Activated naive CD4-positive, alpha-beta T cell treated with anti-CD3 and anti-CD28 coated beads for 36 hours (primary cell): Measurements from ENCODE around the gene ZNF483. TPM values are rescaled to one million over a fixed set of nuclear protein-coding genes. Genes with fewer than 3 reads are reported as not detected.
"Not testable (repeated sequence)": the region's sequence is repeated elsewhere in the genome, so short reads cannot be mapped to it uniquely, and the experiment has no call there.

Experiments
- CTCF ChIA-PET: fragments of 350-600 bp; sonication (Branson Sonifier 250); formaldehyde crosslinking; loops from one replicate; lab custom pipeline; 2021; ENCODE audit warnings: antibody characterized with exemption; lab: Charles Lee
- DNase-seq: peaks from one replicate; pipeline ENCODE4 v3.0.0-alpha.2; 2020
- H3K27ac Mint-ChIP-seq: one replicate; pipeline ENCODE4 v1.8.0; 2021; ENCODE audit warnings: mild to moderate bottlenecking, mixed read lengths
- H3K27me3 Mint-ChIP-seq: one replicate; pipeline ENCODE4 v1.8.0; 2021; ENCODE audit warnings: low read depth, mixed read lengths
- H3K36me3 Mint-ChIP-seq: one replicate; pipeline ENCODE4 v1.8.0; 2021; ENCODE audit warnings: low read depth, mixed read lengths
- H3K4me1 Mint-ChIP-seq: one replicate; pipeline ENCODE4 v1.8.0; 2021; ENCODE audit warnings: low read depth, mixed read lengths
- H3K4me3 Mint-ChIP-seq: one replicate; pipeline ENCODE4 v1.8.0; 2021; ENCODE audit warnings: mild to moderate bottlenecking, moderate library complexity, mixed read lengths
- H3K9me3 Mint-ChIP-seq: one replicate; pipeline ENCODE4 v1.8.0; 2021; ENCODE audit warnings: mixed read lengths
- intact Hi-C: fragments of 100-400 bp; cut with micrococcal nuclease; formaldehyde crosslinking; loops from one replicate; pipeline ENCODE4 v1.15.1; 2023
- total RNA-seq, 2 experiments: library from RNA; stranded (reverse); gene quantifications; one replicate each; pipeline ENCODE4 v1.2.3, GENCODE V29; 2021

ZNF483 gene
- 1 to 10 TPM; 2.3 TPM for total RNA-seq

DNA sequence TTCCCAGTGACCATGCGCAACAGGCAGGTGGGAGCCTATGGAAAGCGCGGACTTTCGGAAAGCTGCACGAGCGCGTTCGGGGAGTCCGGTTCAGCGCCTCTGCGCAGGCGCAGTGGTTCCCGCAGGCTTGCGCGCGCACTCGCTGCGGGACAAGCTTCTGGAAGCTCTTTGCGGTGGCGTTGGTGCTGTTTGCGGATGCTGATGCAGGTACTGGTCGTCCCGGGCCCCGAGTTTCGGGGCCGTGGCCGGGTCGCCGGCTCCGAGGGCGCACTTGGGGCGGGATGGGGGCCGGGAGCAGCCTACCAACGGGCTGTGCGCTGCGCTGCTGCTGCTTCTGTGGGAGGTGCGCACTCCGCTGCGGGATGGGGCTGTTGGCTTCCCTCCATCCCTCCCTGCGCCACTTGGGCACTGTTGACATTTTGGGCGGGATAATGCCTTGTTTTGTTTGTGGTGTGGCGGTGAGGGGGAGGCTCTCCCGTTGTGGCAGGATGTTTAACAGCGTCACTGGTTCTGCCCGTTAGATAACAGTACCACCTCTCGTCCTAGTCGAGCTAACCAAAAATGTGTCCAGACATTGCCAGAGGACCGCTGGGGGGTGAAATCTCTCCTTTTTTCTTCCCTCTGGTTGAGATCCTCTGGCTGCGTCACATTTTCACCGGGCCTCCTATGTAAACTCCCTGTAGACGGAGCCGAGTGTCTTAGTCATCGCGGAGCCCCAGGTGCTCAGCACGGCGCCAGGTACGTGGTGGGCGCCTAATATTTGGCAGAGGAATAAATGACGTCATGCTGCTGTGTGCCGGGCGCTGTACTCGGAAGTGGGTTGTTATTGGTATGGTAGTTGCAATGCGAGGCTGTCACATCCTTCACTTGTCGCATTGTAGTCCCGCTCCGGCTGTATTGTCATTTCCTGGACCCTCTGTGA is at the start of gene ZNF483:
Gene ZNF483, plus strand, starts transcription at position 124 of the 922 bp plus-strand sequence. CDS start 2,217 bp downstream, outside the sequence.
- H3K4me1 Mint-ChIP-seq = peaks cover 11% of the 10 kb centered on the region
- intact Hi-C loops = loop anchor here (1.0 to 5.0 kb wide), 3 partner anchors 41 to 1268 kb away; partner anchors contain the start of genes DNAJC25, ECPAS and TXN
- no peaks in the 10 kb centered on the region for H3K27me3 Mint-ChIP-seq
- H3K4me3 Mint-ChIP-seq = peak within 1 kb of the TSS; percentile 89
- no peaks in the 10 kb centered on the region for H3K9me3 Mint-ChIP-seq
- peak within 1 kb of the TSS; percentile 80 for H3K27ac Mint-ChIP-seq
- DNase-seq = peak; percentile 73
- H3K36me3 Mint-ChIP-seq = peaks cover 13% of the 10 kb centered on the region
- CTCF ChIA-PET = interaction anchor here (0.5 to 1.0 kb wide), 2 partner anchors 48 to 50 kb away, joined by 3 to 4 read pairs; no protein-coding TSS in a partner anchor

DNA sequence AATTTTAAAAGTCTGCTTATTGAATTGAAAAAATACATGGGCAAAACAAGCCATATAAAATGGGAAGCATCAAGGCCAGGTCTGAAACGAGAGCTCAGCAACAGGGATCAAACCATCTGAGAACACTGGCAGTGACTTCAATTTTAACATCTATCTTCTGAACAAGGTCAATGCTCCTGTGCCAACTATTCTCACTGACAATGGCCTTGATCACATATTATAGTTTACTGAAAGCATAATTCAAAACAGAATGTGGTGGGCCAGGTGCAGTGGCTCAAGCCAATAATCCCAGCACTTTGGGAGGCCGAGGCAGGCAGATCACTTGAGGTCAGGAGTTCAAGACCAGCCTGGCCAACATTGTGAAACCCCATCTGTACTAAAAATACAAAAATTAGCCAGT is 49.8 kb upstream of the ZNF483 start:
- no peak overlapping the region for H3K4me3 Mint-ChIP-seq
- peaks cover 4% of the 10 kb centered on the region for H3K36me3 Mint-ChIP-seq
- DNase-seq = no peak
- intact Hi-C loops = no loop called here
- H3K27ac Mint-ChIP-seq = no peak overlapping the region
- CTCF ChIA-PET = interaction anchor here (0.6 to 1.1 kb wide), 2 partner anchors 47 to 146 kb away, joined by 3 to 5 read pairs; no protein-coding TSS in a partner anchor
- H3K4me1 Mint-ChIP-seq = peaks cover 27% of the 10 kb centered on the region
- H3K27me3 Mint-ChIP-seq = no peaks in the 10 kb centered on the region
- no peaks in the 10 kb centered on the region for H3K9me3 Mint-ChIP-seq

DNA sequence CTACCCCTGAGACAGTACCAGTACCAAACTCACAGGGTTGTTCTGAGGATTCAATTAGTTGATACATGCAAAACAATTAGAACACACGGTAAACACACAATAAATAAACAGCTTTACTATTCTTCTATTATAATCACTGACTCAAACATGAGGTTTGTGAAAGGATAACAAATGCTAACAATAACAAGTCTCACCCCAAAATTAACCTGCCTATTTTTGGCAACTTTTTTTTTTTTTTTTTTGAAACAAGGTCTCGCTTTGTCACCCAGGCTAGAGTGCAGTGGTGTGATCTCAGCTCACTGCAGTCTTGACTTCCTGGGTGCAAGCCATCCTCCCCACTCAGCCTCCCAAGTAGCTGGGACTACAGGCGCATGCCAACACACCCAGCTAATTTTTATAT is 47.3 kb upstream of the ZNF483 start:
- DNase-seq = no peak
- no peak overlapping the region for H3K4me3 Mint-ChIP-seq
- H3K4me1 Mint-ChIP-seq = peaks cover 40% of the 10 kb centered on the region
- H3K27ac Mint-ChIP-seq = no peak overlapping the region
- H3K9me3 Mint-ChIP-seq = no peaks in the 10 kb centered on the region
- H3K36me3 Mint-ChIP-seq = peaks cover 5% of the 10 kb centered on the region
- no peaks in the 10 kb centered on the region for H3K27me3 Mint-ChIP-seq
- CTCF ChIA-PET = interaction anchor here (0.7 to 1.0 kb wide), 2 partner anchors 121 to 147 kb away, joined by 3 read pairs; no protein-coding TSS in a partner anchor
- intact Hi-C loops = no loop called here

- DNase-seq = no peak
- H3K4me1 Mint-ChIP-seq = peaks cover 36% of the 10 kb centered on the region
- peaks cover 2% of the 10 kb centered on the region for H3K36me3 Mint-ChIP-seq
- H3K4me3 Mint-ChIP-seq = peak overlapping the region; percentile 77
- no peaks in the 10 kb centered on the region for H3K9me3 Mint-ChIP-seq
- CTCF ChIA-PET = interaction anchor here (0.7 to 1.0 kb wide), 2 partner anchors 57 to 102 kb away, joined by 3 read pairs; no protein-coding TSS in a partner anchor
- no peaks in the 10 kb centered on the region for H3K27me3 Mint-ChIP-seq
- H3K27ac Mint-ChIP-seq = peak overlapping the region; percentile 74
- intact Hi-C loops = loop anchor here (2.0 to 5.0 kb wide), 5 partner anchors 55 to 1270 kb away; partner anchors contain the start of genes KIAA1958, SNX30 and UGCG
Observed at GRCh38 chr9:111481885-111482636, 42.9 kb upstream of the ZNF483 start.

DNA sequence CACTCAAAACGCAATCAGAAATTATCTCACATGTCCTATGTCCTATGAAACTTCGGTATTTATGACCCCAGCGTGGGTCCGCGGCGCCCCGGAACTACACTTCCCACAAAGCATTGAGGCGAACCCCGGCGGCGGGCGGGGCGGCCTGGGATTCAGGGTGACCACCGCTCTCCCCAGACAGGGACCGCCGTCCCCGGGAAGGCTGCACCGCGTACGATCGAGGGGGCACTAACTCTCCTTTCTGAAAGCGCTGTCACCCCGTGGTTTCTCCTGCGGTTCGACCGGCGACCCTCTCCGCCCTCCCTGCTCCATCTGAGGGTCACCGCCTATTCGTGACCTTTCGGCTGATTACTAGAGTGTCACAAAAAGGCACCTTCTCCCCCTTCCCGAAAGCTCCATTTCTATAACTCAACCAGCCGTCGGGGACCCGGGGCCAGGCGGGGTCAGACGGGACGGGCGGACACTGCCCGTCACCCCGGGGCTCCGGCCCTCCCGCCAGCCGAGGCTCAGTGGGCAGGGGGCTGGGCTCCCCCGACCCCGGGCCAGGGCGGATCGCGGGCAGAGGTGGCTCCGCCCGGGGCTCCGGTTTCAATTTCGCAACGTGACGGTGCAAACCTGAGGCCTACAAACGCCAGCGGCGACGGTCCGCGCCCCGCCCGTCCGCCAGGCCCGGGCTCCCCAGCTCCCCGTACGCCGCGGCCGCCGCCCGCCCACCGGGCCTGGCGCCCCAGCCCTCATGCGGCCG is 42.1 kb upstream of the ZNF483 start:
- intact Hi-C loops = loop anchor here (1.0 to 5.0 kb wide), 6 partner anchors 56 to 1269 kb away; partner anchors contain the start of genes DNAJC25, KIAA1958, SNX30 and UGCG
- Mint-ChIP-seq H3K27ac (peak overlapping the region; percentile 75), H3K36me3 (peaks cover 2% of the 10 kb centered on the region), H3K4me1 (peaks cover 31% of the 10 kb centered on the region), H3K9me3 (no peaks in the 10 kb centered on the region), H3K27me3 (no peaks in the 10 kb centered on the region), H3K4me3 (peak overlapping the region; percentile 77)
- peak; percentile 48 for DNase-seq
- CTCF ChIA-PET = no interaction called here

DNA sequence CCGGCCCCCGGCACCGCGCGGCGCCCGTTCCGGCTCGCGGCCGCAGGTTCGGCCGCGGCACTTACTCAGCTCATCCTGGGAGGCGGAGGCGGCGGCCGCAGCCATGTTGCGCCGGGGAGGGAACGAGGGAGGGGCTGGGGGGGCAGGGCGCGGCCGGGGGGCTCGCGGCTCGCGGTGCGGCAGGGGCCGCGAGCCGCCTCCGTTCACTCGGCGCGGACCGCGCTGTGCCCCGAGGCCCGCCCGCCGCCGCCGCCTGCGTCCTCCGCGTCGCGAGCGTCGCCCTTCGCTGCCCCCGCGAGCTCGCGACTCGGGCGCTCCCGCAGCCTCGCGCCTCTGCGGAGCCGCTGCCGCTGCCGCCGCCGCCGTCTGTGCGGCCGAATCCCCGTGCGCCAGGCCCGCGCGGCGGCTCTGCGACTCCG is 41.5 kb upstream of the ZNF483 start:
- H3K9me3 Mint-ChIP-seq = no peaks in the 10 kb centered on the region
- H3K27ac Mint-ChIP-seq = no peak overlapping the region
- peaks cover 31% of the 10 kb centered on the region for H3K4me1 Mint-ChIP-seq
- intact Hi-C loops = loop anchor here (1.0 to 5.0 kb wide), 6 partner anchors 56 to 1269 kb away; partner anchors contain the start of genes DNAJC25, KIAA1958, SNX30 and UGCG
- H3K27me3 Mint-ChIP-seq = no peaks in the 10 kb centered on the region
- CTCF ChIA-PET = no interaction called here
- peak; percentile 42 for DNase-seq
- H3K4me3 Mint-ChIP-seq = no peak overlapping the region
- peaks cover 2% of the 10 kb centered on the region for H3K36me3 Mint-ChIP-seq

- intact Hi-C loops = loop anchor here (1.0 to 5.0 kb wide), 8 partner anchors 41 to 1268 kb away; partner anchors contain the start of genes DNAJC25, KIAA1958, SNX30 and UGCG
- DNase-seq = peak; percentile 66
- CTCF ChIA-PET = no interaction called here
- peaks cover 29% of the 10 kb centered on the region for H3K4me1 Mint-ChIP-seq
- peaks cover 2% of the 10 kb centered on the region for H3K36me3 Mint-ChIP-seq
- H3K4me3 Mint-ChIP-seq = peak within 1 kb of the TSS; percentile 78
- H3K9me3 Mint-ChIP-seq = no peaks in the 10 kb centered on the region
- peak within 1 kb of the TSS; percentile 83 for H3K27ac Mint-ChIP-seq
- H3K27me3 Mint-ChIP-seq = peaks cover under 1% of the 10 kb centered on the region
Observed at GRCh38 chr9:111483858-111484571, 41.0 kb upstream of the ZNF483 start, which contains the start of gene ECPAS. Gene ECPAS (minus strand): TSS chr9:111484383. CDS start chr9:111472918, 11,465 bp downstream.

GRCh38 chr9:111484572-111484894 is 40.4 kb upstream of the ZNF483 start:
- DNase-seq = no peak
- Mint-ChIP-seq H3K9me3 (no peaks in the 10 kb centered on the region), H3K4me1 (peaks cover 29% of the 10 kb centered on the region), H3K27ac (peak overlapping the region; percentile 83), H3K27me3 (peaks cover 2% of the 10 kb centered on the region), H3K36me3 (peaks cover 2% of the 10 kb centered on the region), H3K4me3 (peak overlapping the region; percentile 78)
- CTCF ChIA-PET = no interaction called here
- intact Hi-C loops = loop anchor here (1.0 to 5.0 kb wide), 6 partner anchors 41 to 1268 kb away; partner anchors contain the start of genes KIAA1958, SNX30, UGCG and ZNF483

GRCh38 chr9:111497196-111497595 is 27.8 kb upstream of the ZNF483 start:
- H3K4me1 Mint-ChIP-seq, intact Hi-C loops: not testable (repeated sequence)

GRCh38 chr9:111501005-111501562 is 23.9 kb upstream of the ZNF483 start:
- DNase-seq = no peak
- H3K9me3 Mint-ChIP-seq = no peaks in the 10 kb centered on the region
- no peaks in the 10 kb centered on the region for H3K4me1 Mint-ChIP-seq
- CTCF ChIA-PET = interaction anchor here (0.6 kb wide), 1 partner anchor 1766 kb away, joined by 3 read pairs; no protein-coding TSS in a partner anchor
- peaks cover 3% of the 10 kb centered on the region for H3K27me3 Mint-ChIP-seq
- intact Hi-C loops = no loop called here
- no peak overlapping the region for H3K27ac Mint-ChIP-seq
- H3K4me3 Mint-ChIP-seq = no peak overlapping the region
- no peaks in the 10 kb centered on the region for H3K36me3 Mint-ChIP-seq

More at GRCh38 chr9:111497196-111497595, 27.8 kb upstream of the ZNF483 start:
- DNase-seq, H3K9me3 Mint-ChIP-seq, CTCF ChIA-PET, H3K27ac Mint-ChIP-seq, H3K4me3 Mint-ChIP-seq, H3K36me3 Mint-ChIP-seq, H3K27me3 Mint-ChIP-seq: not testable (repeated sequence)
